Adipocyte (in vitro differentiated cells): ENCODE measurements around the gene CCDC120.

Source experiments
- DNase-seq: peaks from one replicate; pipeline ENCODE4 v3.0.0-alpha.2; 2015; ENCODE audit warnings: low read depth
- H3K27me3 ChIP-seq: replicated peaks from 2 replicates; pipeline ENCODE4 v1.7.0; 2013; ENCODE audit warnings: mild to moderate bottlenecking, low read length, moderate library complexity; ENCODE audit not compliant: control insufficient read depth, insufficient read depth
- H3K36me3 ChIP-seq: 2 replicates; pipeline ENCODE4 v1.7.0; 2013; ENCODE audit warnings: low read length, mild to moderate bottlenecking, moderate library complexity; ENCODE audit not compliant: control insufficient read depth, insufficient read depth, severe bottlenecking
- H3K4me1 ChIP-seq: 2 replicates; pipeline ENCODE4 v1.7.0; 2013; ENCODE audit warnings: mild to moderate bottlenecking, low read length, moderate library complexity; ENCODE audit not compliant: control insufficient read depth, insufficient read depth
- H3K4me3 ChIP-seq: 2 replicates; pipeline ENCODE4 v1.7.0; 2013; ENCODE audit warnings: mild to moderate bottlenecking, low read length, moderate library complexity
- H3K9ac ChIP-seq: 2 replicates; pipeline ENCODE4 v1.7.0; 2013; ENCODE audit warnings: mild to moderate bottlenecking, low read length, moderate library complexity
- H3K9me3 ChIP-seq: 2 replicates; pipeline ENCODE4 v1.7.0; 2013; ENCODE audit warnings: mild to moderate bottlenecking, low read length, moderate library complexity; ENCODE audit not compliant: control insufficient read depth

The CCDC120 gene

GRCh38 chrX:49103637-49104036 lies 44.8 kb downstream of the CCDC120 start:
- H3K27me3 ChIP-seq = no peaks in the 10 kb centered on the region
- no peaks in the 10 kb centered on the region for H3K9me3 ChIP-seq
- no peak overlapping the region for H3K9ac ChIP-seq
- peaks cover 3% of the 10 kb centered on the region for H3K4me1 ChIP-seq
- no peak for DNase-seq
- no peaks in the 10 kb centered on the region for H3K36me3 ChIP-seq
- no peak overlapping the region for H3K4me3 ChIP-seq

GRCh38 chrX:49106296-49106695 lies 47.5 kb downstream of the CCDC120 start:
- Histone ChIP-seq H3K9me3 (no peaks in the 10 kb centered on the region), H3K36me3 (peaks cover 10% of the 10 kb centered on the region), H3K4me3 (no peak overlapping the region), H3K27me3 (no peaks in the 10 kb centered on the region), H3K9ac (no peak overlapping the region), H3K4me1 (peaks cover 3% of the 10 kb centered on the region)
- DNase-seq = no peak

- no peak overlapping the region for H3K4me3 ChIP-seq
- no peak overlapping the region for H3K9ac ChIP-seq
- H3K4me1 ChIP-seq = peaks cover 3% of the 10 kb centered on the region
- H3K36me3 ChIP-seq = peaks cover 10% of the 10 kb centered on the region
- no peaks in the 10 kb centered on the region for H3K27me3 ChIP-seq
- no peaks in the 10 kb centered on the region for H3K9me3 ChIP-seq
- DNase-seq = peak; percentile 41
Observed at GRCh38 chrX:49106930-49107329, 48.1 kb downstream of the CCDC120 start.

DNA sequence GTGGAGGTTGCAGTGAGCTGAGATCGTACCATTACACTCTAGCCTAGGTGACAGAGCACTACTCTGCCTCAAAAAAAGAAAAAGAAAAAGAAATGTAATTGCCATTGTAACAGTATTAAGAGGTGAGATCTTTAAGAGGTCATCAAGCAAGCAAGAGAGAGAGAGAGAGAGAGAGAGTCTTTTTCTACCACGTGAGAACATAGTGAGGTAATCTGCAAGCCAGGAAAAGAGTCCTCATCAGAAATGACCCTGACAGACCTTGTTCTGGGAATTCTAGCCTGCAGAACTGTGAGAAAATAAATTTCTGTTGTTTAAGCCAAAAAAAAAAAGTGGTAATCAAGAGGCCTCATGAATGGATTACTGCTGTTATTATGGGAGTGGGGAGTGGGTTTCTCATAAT lies 49.8 kb downstream of the CCDC120 start:
- no peak overlapping the region for H3K9ac ChIP-seq
- no peaks in the 10 kb centered on the region for H3K9me3 ChIP-seq
- H3K36me3 ChIP-seq = peaks cover 21% of the 10 kb centered on the region
- no peaks in the 10 kb centered on the region for H3K4me1 ChIP-seq
- H3K4me3 ChIP-seq = no peak overlapping the region
- no peak for DNase-seq
- H3K27me3 ChIP-seq = no peaks in the 10 kb centered on the region

DNA sequence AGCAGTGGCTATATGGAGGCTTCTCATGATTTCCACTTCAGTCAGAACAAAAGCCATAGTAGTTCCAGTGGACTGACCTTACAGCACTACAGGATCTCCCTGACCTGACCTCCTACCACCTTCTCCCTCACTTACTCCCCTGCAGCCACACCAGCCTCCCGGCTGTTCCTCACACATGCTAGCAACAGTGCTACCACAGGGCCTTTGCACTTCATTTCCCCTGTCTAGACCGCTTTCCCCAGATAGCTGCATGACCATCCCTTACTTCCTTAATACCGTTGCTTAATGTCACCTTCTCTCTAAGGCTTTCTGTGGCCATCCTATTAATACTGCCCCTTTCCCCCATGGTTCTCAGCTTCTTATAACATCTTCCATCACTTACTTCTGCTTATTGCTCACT lies 51.6 kb downstream of the CCDC120 start:
- no peaks in the 10 kb centered on the region for H3K4me1 ChIP-seq
- H3K4me3 ChIP-seq = no peak overlapping the region
- no peak overlapping the region for H3K9ac ChIP-seq
- no peaks in the 10 kb centered on the region for H3K9me3 ChIP-seq
- H3K27me3 ChIP-seq = no peaks in the 10 kb centered on the region
- peaks cover 28% of the 10 kb centered on the region for H3K36me3 ChIP-seq
- no peak for DNase-seq

- H3K9me3 ChIP-seq = no peaks in the 10 kb centered on the region
- peaks cover 41% of the 10 kb centered on the region for H3K36me3 ChIP-seq
- no peak for DNase-seq
- H3K4me1 ChIP-seq = no peaks in the 10 kb centered on the region
- no peak overlapping the region for H3K4me3 ChIP-seq
- H3K9ac ChIP-seq = no peak overlapping the region
- H3K27me3 ChIP-seq = no peaks in the 10 kb centered on the region
Observed at GRCh38 chrX:49111791-49112190, 53.0 kb downstream of the CCDC120 start.

- Histone ChIP-seq H3K9me3 (no peaks in the 10 kb centered on the region), H3K4me1 (no peaks in the 10 kb centered on the region), H3K36me3 (peaks cover 44% of the 10 kb centered on the region), H3K9ac (no peak overlapping the region), H3K4me3 (no peak overlapping the region), H3K27me3 (no peaks in the 10 kb centered on the region)
- DNase-seq = no peak
Observed at GRCh38 chrX:49116076-49116475, 57.3 kb downstream of the CCDC120 start.

- Histone ChIP-seq H3K9ac (no peak overlapping the region), H3K9me3 (no peaks in the 10 kb centered on the region), H3K27me3 (no peaks in the 10 kb centered on the region), H3K4me1 (no peaks in the 10 kb centered on the region), H3K4me3 (no peak overlapping the region), H3K36me3 (peaks cover 44% of the 10 kb centered on the region)
- no peak for DNase-seq
Observed at GRCh38 chrX:49116716-49117115, 57.9 kb downstream of the CCDC120 start.

- Histone ChIP-seq H3K36me3 (peaks cover 41% of the 10 kb centered on the region), H3K9me3 (no peaks in the 10 kb centered on the region), H3K4me1 (peaks cover 3% of the 10 kb centered on the region), H3K4me3 (no peak overlapping the region), H3K9ac (no peak overlapping the region), H3K27me3 (no peaks in the 10 kb centered on the region)
- DNase-seq = no peak
Observed at GRCh38 chrX:49117581-49117980, 58.8 kb downstream of the CCDC120 start.
